ENCODE measurements around the gene SIRT3.
"Not testable (repeated sequence)": the region's sequence is repeated elsewhere in the genome, so short reads cannot be mapped to it uniquely, and the experiment has no call there.

The SIRT3 gene

GRCh38 chr11:238346-238745, 2.2 kb upstream of the SIRT3 start:
- DNase-seq = not testable (repeated sequence)

GRCh38 chr11:236774-237767, 929 bp upstream of the SIRT3 start, which contains the start of gene PSMD13:
PSMD13 (plus strand) TSS chr11:236976; CDS start chr11:237050, 74 bp downstream.
- DNase-seq = peak; percentile 90

GRCh38 chr11:235609-235996, 539 bp downstream of the SIRT3 start:
- no peak for DNase-seq

GRCh38 chr11:235180-235579, 962 bp downstream of the SIRT3 start:
- DNase-seq = no peak

- DNase-seq = no peak
Observed at GRCh38 chr11:232783-233565, 3.2 kb downstream of the SIRT3 start.

- no peak for DNase-seq
Observed at GRCh38 chr11:230431-230830, 5.7 kb downstream of the SIRT3 start.

- DNase-seq = no peak
Observed at GRCh38 chr11:227824-228379, 8.2 kb downstream of the SIRT3 start.

- no peak for DNase-seq
Observed at GRCh38 chr11:225734-226453, 10.2 kb downstream of the SIRT3 start.

- no peak for DNase-seq
Observed at GRCh38 chr11:224424-224823, 11.7 kb downstream of the SIRT3 start.

- DNase-seq = no peak
Observed at GRCh38 chr11:223884-224283, 12.3 kb downstream of the SIRT3 start.

- no peak for DNase-seq
Observed at GRCh38 chr11:223026-223789, 12.9 kb downstream of the SIRT3 start.

GRCh38 chr11:221998-222789, 13.9 kb downstream of the SIRT3 start:
- no peak for DNase-seq

GRCh38 chr11:221539-221938, 14.6 kb downstream of the SIRT3 start:
- no peak for DNase-seq

GRCh38 chr11:220641-221215, 15.4 kb downstream of the SIRT3 start:
- not testable (repeated sequence) for DNase-seq

- DNase-seq = no peak
Observed at GRCh38 chr11:218815-219593, 17.1 kb downstream of the SIRT3 start.

GRCh38 chr11:217704-218103, 18.4 kb downstream of the SIRT3 start:
- DNase-seq = no peak

GRCh38 chr11:216081-216974, 19.8 kb downstream of the SIRT3 start:
- peak; percentile 15 for DNase-seq

- DNase-seq = peak; percentile 15
Observed at GRCh38 chr11:215581-216037, 20.5 kb downstream of the SIRT3 start.

- DNase-seq = no peak
Observed at GRCh38 chr11:214083-214482, 22.1 kb downstream of the SIRT3 start.

All from activated T-cell treated with anti-CD3 and anti-CD28 coated beads, Interleukin-2, amount 50 U/mL, for 1 hour (primary cell).